NCI-H1092 (cell line): ENCODE data around the gene SENP7.
"Not testable (repeated sequence)": the region's sequence is repeated elsewhere in the genome, so short reads cannot be mapped to it uniquely, and the experiment has no call there.

ENCODE experiments used
- DNase-seq: peaks from one replicate; lab custom pipeline; 2025; lab: John Stamatoyannopoulos, UW

Gene SENP7

DNA sequence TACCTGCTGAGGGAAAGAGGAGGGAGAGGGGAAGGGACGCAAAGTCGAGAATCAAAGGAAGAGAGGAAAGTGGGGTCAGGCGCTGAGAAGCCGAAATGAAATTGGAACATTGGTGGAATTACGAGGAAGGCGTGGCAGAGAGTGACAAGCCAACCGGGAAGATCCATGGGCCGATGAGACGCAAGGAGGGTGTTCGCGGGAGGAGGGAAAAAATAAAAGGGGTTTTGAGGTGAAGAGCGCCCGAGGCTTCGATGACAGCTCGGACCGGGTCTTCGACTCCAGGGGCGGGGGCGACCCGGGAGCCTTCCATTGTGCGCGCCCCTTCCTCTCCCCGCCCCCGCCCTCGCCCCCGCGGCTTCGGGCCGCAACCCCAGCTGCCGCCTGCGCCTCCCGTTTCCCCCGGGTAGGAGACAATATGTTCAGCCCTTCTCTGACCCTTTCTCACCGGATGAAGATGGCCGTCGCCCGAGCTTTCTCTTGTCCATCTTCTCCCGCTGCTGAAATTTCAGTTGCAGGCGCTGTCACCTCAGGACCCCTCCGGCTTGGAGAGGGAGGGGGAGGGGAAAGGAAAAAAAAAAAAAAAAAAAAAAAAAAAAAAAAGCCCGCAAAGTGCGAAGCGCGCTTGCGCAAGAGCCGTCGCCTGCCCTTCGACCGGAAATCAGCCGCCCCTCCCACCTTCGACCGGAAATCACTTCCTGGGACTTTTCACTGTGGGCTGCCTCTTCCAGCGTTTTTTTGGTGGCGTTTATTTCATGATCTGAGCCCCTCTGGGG, at the start of gene SENP7:
TSS of gene SENP7 (minus strand) at position 567 of the 773 bp plus-strand sequence. CDS start at position 485, 82 bp downstream.
- peak; percentile 76 for DNase-seq

DNA sequence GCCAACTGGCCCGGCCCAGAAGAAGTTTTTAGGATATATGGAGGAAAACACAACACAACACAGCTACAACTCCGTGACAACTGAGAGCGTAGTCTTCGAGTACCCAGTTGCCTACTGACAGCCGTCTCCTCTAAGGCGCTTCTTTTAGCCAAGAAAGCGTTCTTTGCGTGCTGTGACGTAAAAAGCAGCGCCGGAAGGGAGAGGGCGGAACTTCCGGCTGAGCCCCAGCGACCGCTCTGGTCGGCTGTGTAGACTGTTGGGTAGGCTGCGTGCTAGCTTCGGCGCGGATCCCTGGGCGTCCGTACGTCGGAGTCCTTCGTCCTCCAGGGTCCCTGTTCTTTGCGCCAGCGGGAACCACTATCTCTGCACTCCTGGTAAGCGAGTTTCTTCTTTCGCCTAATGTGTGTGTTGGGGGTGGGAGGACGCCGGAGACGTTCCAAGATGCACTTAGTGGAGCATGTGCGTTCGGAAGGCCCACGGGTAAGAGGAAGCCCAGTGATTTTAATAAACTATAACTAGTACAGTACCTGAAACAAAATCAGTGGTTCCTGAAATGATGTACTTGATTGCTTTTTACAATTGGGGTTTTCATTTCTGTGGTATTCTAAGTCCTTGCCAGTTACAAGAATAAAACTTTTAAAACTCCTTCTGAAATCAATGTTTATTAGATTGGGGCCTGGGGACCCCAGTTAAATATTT, 48.8 kb upstream of the SENP7 start, which contains the start of gene TRMT10C:
TSS of gene TRMT10C (plus strand) at position 239 of the 699 bp plus-strand sequence. CDS start 2,914 bp downstream, outside the sequence.
- peak; percentile 91 for DNase-seq

DNA sequence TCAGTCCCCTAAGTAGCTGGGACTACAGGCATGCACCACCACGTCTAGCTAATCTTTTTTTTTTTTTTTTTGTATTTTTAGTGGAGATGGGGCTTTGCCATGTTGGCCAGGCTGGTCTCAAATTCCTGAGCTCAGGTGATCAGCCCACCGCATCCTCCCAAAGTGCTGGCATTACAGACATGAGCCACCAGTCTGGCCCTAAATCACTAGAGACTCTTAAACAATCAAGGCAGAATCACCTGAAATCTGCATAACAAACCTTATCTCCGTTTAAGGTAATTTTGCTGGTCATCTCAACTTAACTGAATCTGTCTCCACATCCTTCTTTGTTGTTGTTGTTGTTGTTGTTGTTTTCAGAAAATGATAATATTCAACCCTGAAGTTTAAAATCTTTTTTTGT, 43.1 kb upstream of the SENP7 start:
- DNase-seq = no peak

DNA sequence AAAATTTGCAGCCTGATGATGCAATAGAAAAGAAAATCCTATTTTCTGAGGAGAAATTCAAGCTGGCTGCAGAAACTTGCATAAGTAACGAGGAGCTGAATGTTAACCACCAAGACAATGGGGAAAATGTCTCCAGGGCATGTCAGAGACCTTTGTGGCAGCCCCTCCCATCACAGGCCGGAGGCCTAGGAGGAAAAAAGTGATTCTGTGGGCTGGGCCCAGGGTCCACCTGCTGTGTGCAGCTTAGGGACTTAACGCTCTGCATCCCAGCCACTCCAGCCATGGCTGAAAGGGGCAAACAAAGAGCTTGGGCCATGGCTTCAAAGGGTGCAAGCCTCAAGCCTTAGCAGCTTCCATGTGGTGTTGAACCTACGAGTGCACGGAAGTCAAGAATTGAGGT, 40.4 kb upstream of the SENP7 start:
- not testable (repeated sequence) for DNase-seq

DNA sequence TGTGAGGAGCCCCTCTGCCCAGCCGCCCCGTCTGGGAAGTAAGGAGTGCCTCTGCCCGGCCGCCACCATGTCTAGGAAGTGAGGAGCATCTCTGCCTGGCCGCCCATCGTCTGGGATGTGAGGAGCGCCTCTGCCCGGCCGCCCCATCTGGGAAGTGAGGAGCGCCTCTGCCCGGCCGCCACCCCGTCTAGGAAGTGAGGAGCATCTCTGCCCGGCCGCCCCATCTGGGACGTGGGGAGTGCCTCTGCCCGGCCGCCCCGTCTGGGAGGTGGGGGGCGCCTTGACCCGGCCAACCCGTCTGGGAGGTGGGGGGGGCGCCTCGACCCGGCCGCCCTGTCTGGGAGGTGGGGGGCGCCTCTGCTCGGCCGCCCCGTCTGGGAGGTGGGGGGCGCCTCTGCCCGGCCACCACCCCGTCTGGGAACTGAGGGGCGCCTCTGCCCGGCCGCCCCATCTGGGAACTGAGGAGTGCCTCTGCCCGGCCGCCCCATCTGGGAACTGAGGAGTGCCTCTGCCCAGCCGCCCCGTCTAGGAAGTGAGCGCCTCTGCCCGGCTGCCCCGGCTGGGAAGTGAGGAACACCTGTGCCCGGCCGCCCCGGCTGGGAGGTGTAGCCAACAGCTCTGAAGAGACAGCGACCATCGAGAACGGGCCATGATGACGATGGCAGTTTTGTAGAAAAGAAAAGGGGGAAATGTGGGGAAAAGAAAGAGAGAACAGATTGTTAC, 38.5 kb upstream of the SENP7 start:
- not testable (repeated sequence) for DNase-seq

- no peak for DNase-seq
These were observed 36.5 kb upstream of the SENP7 start for GRCh38 chr3:101549473-101549872.

- DNase-seq = no peak
These were observed 35.6 kb upstream of the SENP7 start for GRCh38 chr3:101548527-101549105.

DNA sequence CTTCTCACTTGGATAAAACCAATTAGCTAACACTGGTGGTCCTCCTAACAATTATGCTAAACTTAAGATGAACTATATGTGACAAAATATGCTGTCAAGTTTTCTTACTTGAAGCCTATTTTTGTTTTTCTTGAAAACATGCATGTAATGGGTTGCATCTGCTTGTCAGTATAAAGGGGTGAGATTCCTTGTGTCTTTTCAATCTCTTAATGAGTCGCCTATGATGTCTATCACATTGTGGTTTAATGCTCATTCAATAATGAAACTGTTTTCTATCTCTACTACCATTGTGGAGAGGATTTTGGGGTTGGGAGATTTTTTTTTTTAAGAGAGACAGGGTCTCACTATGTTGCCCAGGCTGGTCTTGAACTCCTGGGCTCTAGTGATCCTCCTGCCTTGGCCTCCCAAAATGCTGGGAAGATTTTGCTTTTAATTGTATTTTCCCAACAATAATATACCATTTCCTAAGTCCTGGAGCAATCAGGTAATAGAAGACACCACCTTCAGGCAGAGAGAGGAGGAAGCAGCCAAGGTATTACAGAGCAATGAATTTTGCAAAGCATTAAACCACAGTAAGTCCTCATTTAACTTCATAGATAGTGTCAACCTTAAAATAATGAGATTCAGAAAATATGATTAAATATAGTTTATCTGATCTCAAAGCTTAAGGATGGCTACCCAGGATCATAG, 31.3 kb upstream of the SENP7 start:
- no peak for DNase-seq

DNA sequence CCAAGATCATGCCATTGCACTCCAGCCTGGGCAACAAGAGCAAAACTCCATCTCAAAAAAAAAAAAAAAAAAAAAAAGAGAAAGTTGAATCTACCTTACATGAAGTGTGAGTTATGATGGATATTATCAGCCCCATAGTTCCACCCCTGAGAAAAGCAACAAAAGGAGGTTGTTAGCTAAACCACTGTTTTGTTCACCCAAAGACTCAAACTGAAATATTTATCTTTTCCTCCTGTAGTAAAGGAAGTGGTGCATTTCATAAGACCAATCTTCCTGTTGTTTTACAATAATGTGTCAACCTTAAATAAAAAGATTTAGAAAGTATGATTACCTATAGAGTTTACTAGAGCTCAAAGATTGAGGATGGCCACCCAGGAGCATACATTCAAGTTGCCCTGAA, 29.9 kb upstream of the SENP7 start:
- no peak for DNase-seq

DNA sequence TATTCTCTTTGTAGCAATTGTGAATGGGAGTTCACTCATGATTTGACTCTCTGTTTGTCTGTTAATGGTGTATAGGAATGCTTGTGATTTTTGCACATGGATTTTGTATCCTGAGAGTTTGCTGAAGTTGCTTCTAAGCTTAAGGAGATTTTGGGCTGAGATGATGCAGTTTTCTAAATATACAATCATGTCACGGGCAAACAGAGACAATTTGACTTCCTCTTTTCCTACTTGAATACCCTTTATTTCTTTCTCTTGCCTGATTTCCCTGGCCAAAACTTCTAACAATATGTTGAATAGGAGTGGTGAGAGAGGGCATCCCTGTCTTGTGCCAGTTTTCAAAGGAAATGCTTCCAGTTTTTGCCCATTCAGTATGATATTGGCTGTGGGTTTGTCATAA, 23.9 kb upstream of the SENP7 start:
- DNase-seq = not testable (repeated sequence)

GRCh38 chr3:101536266-101536665, 23.3 kb upstream of the SENP7 start:
- DNase-seq = no peak

GRCh38 chr3:101535221-101535620, 22.2 kb upstream of the SENP7 start:
- DNase-seq = no peak

DNA sequence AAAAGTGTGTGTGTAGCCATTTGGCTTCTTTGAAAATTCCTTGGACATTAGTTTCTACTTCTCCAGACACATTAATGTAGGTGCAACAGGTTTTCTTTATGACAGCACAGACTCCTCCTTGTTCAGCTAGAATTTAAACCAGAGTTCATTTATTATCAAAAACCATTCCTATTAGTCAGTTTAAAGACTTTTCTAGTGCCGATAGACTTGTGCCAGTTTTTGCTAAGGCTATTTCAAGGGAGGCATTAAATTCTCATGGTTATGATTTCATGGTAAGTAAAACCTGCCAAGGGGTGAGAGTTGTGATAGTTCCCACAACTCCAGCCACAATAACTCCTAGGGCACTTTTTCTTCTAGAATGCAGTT, 20.6 kb upstream of the SENP7 start:
- DNase-seq = no peak

DNA sequence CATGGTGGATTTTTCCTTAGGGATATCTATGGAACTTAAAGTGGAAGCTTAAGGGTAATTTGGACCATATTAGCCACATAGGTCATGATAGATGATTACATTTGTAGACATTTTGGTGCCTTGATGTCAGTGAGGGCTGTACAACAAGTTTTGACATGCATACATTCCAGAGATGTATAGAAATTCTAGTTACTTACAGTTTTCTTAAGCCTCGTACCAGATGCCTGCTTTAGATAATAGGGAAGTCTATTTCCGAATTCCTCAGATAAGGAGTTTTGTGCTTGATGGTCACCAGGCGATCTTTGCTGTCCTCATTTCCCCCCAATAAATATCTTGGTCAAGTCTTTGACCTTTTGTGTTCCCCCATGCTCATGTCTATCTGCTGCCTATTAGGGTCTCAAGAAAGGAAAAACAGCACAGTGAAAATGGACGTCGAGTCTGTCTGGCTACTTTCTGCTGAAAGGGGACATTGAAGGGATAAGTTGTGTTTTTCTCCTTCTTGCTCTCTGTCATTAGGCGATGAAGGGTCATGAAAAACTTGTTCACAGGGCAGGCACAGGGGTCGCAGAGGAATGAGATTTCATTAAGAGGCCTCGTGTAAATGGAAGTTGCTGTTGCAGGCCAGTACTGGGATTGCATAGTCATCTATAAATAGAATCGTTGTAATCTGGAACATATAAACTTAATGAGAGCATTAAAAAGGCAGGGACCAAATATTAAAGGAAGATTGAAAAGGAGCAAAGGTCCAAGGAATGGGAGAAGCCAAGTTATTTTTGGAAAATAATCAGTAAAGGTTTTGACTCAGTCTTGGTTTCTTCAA, 20.0 kb upstream of the SENP7 start:
- no peak for DNase-seq

- DNase-seq = no peak
These were observed 18.6 kb upstream of the SENP7 start for GRCh38 chr3:101531473-101532086.

DNA sequence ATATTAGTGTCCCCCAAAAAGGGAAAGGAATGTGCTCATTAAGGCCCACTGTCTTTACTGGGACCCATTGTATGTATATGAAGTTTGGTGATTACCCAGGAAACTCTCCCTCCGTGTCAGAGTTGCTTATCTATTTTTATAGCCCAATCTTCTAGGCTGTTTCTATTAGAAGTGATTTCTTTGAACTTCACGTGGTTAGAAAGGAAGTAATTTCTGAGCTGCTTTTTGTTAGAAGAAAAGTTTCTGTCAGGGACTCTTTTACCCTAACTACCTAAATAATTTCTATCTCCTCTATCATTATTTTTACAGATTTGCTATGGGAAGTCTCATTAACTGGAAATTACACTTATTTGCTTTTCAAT, 17.7 kb upstream of the SENP7 start:
- no peak for DNase-seq

DNA sequence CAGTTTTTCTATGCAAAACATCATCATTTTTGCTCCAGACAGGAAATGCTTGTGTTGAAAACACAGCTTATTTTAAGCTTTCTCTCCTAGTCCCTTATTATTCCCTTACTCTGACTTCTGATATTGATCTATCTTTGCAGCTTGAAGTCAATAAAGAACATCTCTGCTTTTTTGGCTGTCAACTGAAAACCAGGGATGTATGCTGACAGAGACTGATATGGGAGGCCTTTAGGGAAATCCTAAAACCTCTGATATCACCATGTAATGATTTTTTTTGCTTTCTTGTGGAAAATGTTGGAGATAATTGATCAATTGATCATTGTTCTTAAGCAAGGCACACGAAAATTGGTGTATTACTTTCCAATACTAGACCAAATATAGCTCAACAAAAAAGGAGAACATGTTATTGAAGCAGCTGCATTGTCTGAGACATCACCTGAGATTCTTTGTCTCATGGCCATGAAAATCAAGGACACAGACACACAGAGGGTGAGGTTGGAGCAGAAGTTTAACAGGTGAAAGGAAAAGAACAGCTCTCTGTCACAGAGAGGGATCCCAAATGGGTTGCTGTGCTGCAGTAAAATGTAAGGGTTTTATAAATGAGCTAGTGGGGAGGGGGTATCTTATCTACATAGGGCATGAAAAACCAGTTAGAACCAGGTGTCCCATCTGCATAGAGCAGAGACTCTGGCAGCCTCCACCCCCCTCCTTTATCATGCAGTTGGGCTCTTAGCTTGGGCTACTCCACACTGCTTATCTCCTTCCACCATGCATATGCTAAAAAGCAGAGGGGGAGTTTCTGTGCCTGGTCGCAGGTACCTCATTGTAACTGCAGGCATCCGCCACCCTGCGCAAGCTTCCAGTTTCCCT, 17.0 kb upstream of the SENP7 start:
- DNase-seq = no peak

DNA sequence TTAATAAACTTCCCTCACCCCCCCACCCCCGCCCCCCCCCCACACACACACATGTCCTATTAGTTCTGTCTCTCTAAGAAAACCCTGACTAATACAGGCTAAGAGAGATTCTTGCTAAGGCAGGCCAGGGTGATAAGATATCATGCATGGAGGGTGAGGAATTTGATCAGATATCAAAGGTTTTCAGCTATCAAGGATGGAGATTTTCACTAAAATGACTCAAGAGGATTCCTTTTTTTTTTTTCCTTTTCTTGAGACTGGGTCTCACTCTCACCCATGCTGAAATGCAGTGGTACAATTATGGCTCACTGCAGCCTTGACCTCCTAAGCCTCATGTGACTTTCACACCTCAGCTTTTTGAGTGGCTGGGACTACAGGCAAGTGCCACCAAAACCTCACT, 14.9 kb upstream of the SENP7 start:
- no peak for DNase-seq

- no peak for DNase-seq
These were observed 14.4 kb upstream of the SENP7 start for GRCh38 chr3:101527441-101527840.
